LNCaP clone FGC (cell line): ENCODE data around the gene RSBN1L.
A peak's percentile ranks its signal among the peaks of the same experiment; 100 is the strongest.

ENCODE experiments used
- DNase-seq: peaks from one replicate; pipeline ENCODE4 v3.0.0-alpha.2; 2011; ENCODE audit warnings: low read depth
- H3K4me3 ChIP-seq: 2 replicates; pipeline ENCODE4 v1.5.1; 2011; ENCODE audit warnings: mild to moderate bottlenecking, low read depth, low read length, control low read depth
- CTCF ChIP-seq: IDR thresholded peaks from 2 replicates; pipeline ENCODE4 v1.5.1; 2012; ENCODE audit warnings: mild to moderate bottlenecking; ENCODE audit not compliant: control insufficient read depth, insufficient read depth; ENCODE audit errors: extremely low read depth

RSBN1L gene

GRCh38 chr7:77791956-77792355, 95.7 kb downstream of the RSBN1L start:
- peak; percentile 50 for DNase-seq
- H3K4me3 ChIP-seq, result peak overlapping the region; percentile 30; the same call in 1 of the 2 replicates
- TF ChIP-seq CTCF, result no peak

- no peak for TF ChIP-seq CTCF
- no peak for DNase-seq
- H3K4me3 ChIP-seq, result no peak overlapping the region
These were observed 97.7 kb downstream of the RSBN1L start for GRCh38 chr7:77794000-77794399.

GRCh38 chr7:77796109-77796508, 99.8 kb downstream of the RSBN1L start:
- H3K4me3 ChIP-seq, result no peak overlapping the region
- DNase-seq, result no peak
- no peak for TF ChIP-seq CTCF

DNA sequence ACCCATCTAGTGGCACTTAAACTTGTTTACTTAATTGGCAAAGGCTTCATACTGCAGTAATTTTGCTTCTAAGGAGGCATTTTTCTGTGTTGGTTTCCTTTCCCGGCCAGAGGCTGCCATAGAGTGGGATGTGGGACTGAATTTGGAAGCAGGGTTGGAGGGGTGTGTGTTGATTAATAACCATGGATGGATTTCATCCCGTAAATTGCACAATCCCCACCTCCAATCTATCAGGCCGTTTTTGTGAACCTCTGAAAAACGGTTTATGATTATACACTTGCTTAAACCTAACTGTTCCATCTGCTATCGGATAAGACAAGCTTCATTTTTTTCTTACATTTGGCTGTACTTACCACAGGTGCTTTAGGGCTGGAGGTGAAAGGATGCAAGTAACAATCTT, 100.7 kb downstream of the RSBN1L start:
- peak overlapping the region; percentile 96 for H3K4me3 ChIP-seq
- TF ChIP-seq CTCF, result no peak
- no peak for DNase-seq

DNA sequence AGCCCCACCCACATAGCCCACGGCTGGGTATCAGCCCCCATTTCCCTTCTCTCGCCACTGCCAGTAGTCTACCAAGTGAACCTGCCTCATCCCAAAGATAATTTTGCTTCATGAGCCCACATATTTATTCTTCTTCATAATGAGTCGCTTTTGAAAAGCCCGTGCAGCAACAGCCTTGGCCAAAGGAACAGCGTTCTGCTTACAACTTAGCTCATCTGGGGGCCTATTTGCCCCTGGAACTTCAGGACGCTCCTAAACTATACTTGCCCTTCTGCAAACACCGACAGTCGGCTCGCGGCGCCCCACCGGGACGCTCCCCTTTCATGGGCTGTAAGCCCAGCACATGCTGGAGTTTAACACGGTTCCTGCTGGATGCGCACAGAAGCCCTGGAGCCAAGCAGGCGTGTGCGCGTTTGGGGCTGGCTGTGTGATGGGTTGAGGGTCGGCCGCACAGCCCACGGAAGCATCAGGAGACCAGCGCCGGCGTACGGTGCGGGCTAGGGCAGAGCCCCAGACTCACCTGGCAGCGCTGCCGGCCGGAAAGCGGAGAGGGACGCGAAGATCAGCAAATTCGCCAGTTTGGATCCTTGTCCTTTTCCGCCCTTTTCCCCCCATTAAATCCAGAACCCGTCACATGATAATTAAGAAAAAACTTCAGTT, 101.6 kb downstream of the RSBN1L start:
- peak overlapping the region; percentile 96 for H3K4me3 ChIP-seq
- no peak for TF ChIP-seq CTCF
- no peak for DNase-seq

DNA sequence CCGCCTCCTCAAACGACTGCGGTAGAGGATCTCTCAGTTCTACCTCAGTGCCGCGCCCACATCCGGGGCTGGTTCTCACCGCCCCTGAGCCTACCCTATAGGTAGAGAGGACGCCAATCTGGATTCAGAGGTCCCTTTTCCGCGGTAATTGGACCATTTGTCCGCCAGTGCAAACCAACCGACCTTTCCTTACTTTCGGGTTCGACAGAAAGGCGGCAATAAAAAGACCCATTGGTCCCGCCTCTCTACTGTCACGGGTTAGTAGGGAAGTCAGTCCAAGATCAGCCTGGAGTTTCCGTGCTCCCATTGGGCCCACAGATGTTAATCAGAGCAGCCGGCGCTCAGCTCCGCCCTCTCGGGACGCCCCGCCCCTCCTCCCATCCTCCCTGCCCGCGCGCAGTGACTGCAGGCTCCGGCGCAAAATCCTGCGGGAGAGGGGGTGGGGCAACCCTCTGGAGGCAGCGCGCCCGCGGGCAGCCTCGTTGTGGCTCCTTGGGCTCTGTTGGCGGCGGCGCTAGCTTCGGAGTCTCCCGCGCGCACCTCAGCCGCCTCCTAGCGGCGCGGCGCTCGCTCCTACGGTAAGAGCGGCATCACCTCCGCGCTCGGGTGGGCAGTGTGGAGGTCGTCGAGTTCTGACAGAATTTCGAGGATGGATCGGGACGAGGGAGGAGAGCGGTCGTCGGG, 102.3 kb downstream of the RSBN1L start, which contains the start of the genes PHTF2 and TMEM60:
Gene PHTF2 (plus strand): TSS at position 380 of the 684 bp plus-strand sequence.
Gene TMEM60 (minus strand): TSS at position 41 of the 684 bp plus-strand sequence. CDS start 4,061 bp downstream, outside the sequence.
- peak; percentile 78 for TF ChIP-seq CTCF
- peak within 1 kb of the TSS; percentile 96 for H3K4me3 ChIP-seq
- DNase-seq, result peak; percentile 100
